ENCODE results near the gene LRRC49.

GRCh38 chr15:70859322-70859908 lies 33.2 kb upstream of the LRRC49 start:
- TF ChIP-seq CTCF (IDR thresholded peaks at IDR 0.05; ENCODE audit: insufficient read depth, low read depth, low read length), result no peak
- TF ChIP-seq EZH2 (IDR thresholded peaks at IDR 0.05; ENCODE audit: insufficient read depth, low read length), result no peak

Measured in astrocyte (in vitro differentiated cells and primary cell).